ENCODE results near the gene UVRAG.
A peak's percentile ranks its signal among the peaks of the same experiment; 100 is the strongest.
"Not testable (repeated sequence)": the region's sequence is repeated elsewhere in the genome, so short reads cannot be mapped to it uniquely, and the experiment has no call there.

UVRAG gene

DNA sequence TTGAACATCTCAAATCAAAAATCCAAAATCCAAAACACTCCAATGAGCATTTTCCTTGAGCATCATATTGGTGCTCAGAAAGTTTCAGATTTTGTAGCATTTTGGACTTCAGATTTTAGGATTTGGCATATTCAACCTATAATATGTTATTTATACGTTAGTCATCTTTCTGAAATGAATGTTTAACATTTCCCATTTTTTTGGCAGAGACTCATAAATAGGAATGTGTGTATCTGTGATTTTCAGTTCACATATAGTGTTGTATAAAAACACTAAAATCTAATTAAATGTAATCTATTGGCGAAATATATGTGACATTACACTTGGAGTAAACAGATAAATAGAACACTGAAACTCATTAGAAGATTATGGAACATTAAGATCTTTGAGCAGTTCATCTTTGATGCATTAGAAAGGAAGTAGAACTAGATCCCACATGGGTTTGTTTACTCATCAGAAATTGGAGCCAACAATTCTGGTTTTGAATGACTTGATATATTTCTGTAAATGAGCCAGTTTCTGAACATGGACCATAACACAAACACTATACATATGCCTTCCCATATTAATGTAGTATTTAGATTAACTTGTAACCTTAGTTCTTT, 153.1 kb downstream of the UVRAG start:
- no peak for DNase-seq (ENCODE audit: low spot score)

DNA sequence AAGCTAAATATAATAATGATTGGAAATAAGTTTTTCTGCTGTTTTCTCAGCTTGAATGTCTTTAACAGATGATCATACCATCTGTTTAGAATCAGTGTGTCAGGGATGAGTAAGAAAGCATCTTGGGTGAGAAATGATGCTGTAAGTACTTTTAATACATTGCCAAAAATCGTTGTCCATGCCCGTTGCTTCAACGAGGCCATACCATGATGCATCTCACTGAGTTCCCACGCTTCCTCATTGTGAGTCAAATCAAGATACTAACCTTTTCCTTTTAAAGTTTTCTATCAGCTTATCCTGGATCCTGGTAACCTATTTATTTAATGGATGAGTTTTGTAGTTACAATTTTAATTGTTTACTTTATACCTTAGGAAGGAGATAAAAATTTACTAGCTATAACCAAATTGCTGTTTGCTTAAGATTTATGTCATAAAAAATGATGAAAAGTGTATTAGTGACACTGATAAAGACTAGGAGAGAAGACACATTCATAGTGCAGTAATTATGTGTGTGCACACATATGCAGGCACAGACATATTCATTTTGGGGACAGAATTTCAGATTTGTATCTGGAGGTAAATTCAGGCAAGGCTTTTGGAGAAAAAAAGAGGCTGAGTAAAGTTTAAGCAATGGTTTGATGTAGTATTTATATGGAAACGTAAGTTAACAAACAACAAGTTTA, 154.8 kb downstream of the UVRAG start:
- DNase-seq (ENCODE audit: low spot score) = no peak

DNA sequence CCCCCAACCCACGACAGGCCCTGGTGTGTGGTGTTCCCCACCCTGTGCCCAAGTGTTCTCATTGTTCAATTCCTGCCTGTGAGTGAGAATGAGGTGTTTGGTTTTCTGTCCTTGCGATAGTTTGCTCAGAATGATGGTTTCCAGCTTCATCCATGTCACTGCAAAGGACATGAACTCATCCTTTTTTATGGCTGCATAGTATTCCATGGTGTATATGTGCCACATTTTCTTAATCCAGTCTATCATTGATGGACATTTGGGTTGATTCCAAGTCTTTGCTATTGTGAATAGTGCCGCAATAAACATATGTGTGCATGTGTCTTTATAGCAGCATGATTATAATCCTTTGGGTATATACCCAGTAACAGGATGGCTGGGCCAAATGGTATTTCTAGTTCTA, 158.7 kb downstream of the UVRAG start:
- DNase-seq (ENCODE audit: low spot score) = not testable (repeated sequence)

DNA sequence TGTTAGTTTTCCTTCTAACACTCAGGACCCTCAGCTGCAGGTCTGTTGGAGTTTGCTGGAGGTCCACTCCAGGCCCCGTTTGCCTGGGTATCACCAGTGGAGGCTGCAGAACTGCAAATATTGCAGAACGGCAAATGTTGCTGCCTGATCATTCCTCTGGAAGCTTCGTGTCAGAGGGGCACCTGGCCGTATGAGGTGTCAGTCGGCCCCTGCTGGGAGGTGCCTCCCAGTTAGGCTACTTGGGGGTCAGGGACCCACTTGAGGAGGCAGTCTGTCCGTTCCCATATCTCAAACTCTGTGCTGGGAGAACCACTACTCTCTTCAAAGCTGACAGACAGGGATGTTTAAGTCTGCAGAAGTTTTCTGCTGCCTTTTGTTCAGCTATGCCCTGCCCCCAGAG, 164.1 kb downstream of the UVRAG start:
- not testable (repeated sequence) for DNase-seq (ENCODE audit: low spot score)

DNA sequence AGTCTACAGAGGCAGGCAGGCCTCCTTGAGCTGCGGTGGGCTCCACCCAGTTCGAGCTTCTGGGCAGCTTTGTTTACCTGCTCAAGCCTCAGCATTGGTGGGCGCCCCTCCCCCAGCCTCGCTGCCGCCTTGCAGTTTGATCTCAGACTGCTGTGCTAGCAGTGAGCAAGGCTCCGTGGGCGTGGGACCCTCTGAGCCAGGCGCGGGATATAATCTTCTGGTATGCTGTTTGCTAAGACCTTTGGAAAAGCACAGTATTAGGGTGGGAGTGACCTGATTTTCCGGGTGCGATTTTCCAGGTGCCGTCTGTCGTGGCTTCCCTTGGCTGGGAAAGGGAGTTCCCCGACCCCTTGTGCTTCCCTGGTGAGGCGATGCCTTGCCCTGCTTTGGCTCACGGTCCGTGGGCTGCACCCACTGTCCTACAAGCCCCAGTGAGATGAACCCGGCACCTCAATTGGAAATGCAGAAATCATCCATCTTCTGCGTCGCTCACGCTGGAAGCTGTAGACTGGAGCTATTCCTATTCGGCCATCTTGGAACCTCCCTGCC, 164.5 kb downstream of the UVRAG start:
- not testable (repeated sequence) for DNase-seq (ENCODE audit: low spot score)

DNA sequence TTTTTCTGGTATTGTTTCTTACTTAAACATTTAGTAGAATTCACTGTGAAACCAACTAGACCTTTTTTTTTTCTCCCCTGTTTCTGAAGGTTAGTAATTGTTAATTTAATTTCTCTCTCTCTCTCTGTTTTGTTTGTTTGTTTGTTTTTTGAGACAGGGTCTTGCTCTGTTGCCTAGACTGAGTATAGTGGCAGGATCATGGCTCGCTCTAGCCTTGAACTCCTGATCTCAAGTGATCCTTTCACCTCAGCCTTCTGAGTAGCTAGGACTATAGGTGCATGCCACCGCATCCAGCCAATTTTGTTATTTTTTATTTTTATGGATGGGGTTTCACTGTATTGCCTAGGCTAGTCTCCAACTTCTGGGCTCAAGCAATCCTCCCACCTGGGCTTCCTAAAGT, 165.0 kb downstream of the UVRAG start:
- no peak for DNase-seq (ENCODE audit: low spot score)

DNA sequence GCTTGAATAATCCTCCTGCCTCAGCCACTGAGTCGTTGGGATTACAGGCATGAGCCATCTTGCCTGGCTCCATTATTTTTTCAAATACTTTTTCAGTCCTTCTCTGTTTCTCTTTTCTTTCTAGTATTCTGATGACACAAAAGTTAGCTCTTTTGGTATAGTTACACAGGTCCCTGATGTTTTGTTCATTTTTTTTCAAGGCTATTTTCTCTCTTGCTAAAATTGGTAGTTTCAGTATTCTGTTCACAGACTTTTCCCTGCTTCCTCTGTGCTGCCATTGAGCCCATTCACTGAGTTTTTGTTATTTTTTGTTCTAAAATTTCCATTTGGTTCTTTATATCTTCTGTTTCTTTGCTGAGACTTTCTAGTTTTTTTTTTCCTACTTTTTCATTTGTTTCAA, 166.5 kb downstream of the UVRAG start:
- no peak for DNase-seq (ENCODE audit: low spot score)

DNA sequence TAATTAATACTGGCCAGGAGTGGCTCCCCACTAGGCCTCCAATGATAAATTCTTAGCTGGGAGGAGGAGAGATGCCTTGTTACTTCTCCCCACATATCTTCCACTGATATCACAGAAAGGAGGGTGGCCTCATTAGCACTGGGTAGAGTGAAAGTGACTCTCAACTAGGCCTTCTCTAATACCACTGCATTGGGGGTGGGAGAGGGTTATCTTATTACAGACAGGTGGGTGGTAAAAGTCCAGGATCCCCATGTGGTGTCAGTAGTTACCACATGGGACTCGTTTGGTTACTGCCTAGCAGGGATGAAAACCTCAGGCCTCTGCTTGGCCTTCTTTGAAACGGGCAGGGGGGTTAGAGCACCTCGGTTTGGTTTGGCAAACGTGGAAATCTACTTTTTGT, 167.3 kb downstream of the UVRAG start:
- DNase-seq (ENCODE audit: low spot score) = no peak

DNA sequence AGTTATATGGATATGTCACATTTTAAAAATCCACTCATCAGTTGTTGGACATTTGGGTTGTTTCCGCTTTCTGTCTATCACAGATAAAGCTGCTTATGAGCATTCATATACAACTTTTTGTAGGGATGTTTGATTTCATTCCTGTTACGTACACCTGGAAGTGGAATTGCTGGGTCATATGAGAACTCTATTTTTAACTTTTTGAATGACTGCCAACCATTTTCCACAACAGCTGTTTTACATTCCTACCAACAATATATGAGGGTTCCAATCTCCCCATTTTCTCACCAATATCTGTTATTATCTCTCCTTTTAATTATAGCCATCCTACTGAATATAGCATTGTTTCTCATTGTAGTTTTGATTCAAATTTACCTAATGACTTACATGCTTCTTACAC, 172.0 kb downstream of the UVRAG start:
- no peak for DNase-seq (ENCODE audit: low spot score)

DNA sequence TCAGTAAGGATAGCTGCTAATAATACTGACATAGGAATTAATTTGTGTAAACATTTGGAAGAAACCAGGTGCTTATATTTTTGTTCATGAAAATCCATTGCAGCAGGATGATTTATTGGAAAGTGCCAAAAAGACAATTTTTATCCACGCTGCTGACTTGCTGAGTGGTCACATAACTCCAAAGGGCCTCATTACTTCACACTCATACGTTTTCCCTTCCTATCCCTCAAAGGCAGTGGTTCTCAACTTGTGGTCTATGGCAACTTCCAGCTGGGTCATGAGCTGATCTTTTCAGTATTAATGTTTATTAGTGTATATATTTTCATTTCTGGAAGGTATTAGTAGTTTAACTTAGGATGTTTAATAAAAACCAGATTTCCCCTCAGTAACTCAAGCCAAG, 178.1 kb downstream of the UVRAG start:
- no peak for DNase-seq (ENCODE audit: low spot score)

DNA sequence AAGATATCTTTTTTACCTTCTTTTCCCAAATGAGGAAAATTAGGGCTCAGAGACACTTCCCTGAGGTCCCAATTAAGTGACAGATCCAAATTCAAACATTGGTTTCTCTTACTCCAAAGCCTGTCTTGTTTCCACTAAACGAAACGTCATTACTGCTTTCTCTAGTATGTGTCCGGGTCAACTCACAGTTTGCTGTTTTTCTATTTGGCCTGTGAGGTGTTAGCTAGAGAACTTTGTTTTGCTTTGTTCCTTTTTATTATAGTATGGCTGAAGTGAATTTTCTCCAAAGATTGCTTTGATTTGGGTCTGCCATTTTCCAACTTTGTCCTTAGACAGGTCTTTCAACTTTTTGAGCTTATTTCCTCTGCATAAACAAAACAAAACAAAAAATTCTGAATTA, 179.6 kb downstream of the UVRAG start:
- DNase-seq (ENCODE audit: low spot score) = no peak

DNA sequence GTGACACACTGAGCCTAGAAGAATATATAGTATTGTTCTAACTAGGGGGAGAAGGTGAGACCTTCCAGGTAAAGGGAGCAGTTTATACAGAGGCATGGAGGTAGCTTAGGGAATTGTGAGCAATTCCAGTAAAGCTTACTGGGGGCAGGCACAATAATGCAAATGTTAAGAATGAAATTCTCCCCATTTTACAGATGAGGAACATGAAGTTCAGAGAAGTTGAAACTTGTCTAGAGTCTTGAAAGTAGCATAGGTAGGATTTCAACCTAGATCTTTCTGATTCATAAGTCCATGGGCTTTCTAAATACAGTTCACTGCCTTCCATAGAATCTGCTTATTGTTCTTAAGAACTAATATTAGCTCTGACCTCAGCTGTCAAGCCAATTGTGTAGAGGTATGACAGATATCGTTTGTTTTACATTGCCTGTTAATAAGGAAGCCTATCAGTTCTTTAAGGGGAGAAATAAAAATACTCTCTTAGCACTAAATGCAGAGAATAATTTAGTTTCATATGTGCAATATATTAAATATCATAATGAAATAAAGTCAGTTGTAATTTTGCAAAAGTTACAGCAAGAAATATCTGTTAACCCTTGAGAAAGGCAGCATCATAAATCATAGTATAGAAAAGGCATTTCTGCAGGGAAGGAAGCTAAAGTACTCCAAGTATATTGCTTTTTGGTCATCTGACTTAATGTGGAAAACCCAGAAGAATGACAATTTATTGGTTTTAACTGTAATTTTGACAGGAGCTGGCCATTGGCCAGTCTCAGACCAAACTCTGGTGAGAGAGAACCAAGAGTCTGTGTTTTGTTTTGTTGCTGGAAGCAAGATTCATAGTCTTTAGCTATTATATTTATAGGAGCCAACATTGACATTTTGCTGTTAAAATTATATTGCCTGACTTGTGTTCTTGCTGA, 181.8 kb downstream of the UVRAG start:
- DNase-seq (ENCODE audit: low spot score) = no peak

DNA sequence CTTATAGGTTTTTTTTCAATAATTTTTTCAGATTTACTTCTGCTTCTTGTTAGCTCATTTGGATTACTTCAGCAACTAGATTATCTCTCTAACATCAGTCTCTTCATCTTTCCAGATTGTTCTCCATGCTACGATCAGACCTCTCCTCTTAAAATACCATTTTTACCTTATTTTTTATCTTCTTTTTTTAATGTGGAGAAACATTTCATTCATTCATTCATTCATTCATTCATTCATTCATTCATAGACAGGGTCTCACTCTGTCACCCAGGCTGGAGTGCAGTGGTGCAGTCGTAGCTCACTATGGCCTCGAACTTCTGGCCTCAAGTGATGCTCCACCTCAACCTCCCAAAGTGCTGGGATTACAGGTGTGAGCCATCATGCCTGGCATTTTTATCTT, 189.4 kb downstream of the UVRAG start:
- DNase-seq (ENCODE audit: low spot score) = no peak

DNA sequence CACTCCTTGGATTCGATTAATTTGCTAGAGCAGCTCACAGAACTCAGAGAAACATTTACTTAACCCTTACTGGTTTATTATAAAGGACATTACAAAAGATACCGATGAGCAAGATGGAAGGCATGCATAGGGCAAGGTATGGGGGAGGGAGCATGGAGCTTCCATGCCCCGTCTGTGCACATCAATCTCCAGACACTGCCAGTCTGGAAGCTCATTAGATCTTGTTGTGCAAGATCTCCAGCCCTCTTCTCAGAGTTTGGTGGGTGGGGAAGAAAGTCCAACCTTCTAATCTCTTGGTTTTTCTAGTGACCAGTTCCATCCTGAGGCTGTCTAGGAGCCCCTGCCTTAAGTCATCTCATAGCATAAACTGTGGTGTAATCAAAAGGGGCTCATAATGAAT, 190.7 kb downstream of the UVRAG start:
- DNase-seq (ENCODE audit: low spot score) = no peak

DNA sequence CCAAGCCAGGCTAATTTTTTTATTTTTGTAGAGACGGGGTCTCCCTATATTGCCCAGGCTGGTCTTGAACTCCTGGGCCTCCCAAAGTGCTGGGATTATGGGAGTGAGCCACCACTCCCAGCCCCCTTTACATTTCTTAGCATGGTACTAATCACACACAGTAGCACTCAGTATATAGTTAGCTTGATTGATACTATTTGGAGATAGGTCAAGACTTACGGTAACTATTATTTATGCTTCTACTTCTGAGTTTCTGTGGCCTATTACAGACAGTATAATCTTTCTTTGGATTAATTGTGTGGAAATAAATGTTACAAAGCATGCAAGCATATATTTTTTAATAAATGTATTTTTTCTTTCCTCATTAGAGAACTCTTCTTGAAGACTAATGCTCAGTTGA, 192.2 kb downstream of the UVRAG start:
- no peak for DNase-seq (ENCODE audit: low spot score)

DNA sequence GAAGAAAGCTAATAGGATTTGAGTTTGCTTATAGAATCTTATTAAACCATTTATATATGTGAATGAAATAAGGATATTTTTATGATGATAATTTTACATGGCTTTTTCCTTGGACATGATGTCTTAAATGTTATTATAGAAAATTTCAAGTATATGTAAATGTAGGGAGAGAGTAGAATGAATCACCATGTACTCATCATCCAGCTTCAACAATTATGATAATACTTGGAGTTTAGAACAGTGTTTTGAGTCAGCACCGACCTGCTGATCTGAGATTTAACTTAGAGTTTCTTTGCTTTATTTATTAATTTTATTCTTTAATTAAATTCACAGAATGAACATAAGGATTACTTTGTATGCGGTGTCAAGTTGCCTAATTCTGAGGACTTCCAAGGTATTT, 193.5 kb downstream of the UVRAG start:
- peak; percentile 21 for DNase-seq (ENCODE audit: low spot score)

DNA sequence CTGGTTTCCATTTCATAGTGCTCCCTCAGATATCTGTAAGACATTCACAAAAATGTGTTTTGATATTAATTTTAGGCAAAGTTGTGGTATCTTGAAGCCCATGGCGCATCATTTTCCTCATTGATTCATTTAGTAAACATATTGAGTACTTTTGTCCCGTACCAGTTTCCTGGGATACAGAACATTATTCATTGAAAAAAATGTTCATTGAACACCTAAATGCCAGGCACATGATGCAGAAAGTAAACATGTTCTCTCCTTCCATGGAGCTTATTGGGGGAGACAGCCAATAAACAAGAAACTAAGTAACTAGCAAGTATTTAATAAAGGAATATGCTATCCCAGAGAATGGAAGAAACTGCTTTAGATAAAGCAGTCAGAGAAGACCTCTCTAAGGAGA, 195.0 kb downstream of the UVRAG start:
- DNase-seq (ENCODE audit: low spot score) = no peak

DNA sequence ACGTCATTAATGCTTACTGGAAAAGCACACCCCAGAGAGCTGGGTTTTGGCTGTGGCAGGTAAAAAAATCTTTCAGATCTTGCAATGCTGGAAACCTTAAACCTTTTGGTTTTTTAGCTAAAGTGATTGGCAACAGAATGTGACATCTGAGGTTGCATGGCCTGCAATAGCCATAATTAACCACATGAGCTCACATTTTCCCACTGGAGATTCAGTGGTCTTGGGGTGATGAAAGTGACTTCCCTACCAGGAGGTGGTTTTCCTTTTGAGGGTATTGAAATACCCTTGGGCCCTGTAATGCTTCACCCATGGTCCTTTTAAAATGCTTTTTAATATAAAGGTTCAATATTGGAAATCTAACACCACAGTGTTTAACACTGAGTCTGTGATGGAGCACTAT, 198.5 kb downstream of the UVRAG start:
- no peak for DNase-seq (ENCODE audit: low spot score)

DNA sequence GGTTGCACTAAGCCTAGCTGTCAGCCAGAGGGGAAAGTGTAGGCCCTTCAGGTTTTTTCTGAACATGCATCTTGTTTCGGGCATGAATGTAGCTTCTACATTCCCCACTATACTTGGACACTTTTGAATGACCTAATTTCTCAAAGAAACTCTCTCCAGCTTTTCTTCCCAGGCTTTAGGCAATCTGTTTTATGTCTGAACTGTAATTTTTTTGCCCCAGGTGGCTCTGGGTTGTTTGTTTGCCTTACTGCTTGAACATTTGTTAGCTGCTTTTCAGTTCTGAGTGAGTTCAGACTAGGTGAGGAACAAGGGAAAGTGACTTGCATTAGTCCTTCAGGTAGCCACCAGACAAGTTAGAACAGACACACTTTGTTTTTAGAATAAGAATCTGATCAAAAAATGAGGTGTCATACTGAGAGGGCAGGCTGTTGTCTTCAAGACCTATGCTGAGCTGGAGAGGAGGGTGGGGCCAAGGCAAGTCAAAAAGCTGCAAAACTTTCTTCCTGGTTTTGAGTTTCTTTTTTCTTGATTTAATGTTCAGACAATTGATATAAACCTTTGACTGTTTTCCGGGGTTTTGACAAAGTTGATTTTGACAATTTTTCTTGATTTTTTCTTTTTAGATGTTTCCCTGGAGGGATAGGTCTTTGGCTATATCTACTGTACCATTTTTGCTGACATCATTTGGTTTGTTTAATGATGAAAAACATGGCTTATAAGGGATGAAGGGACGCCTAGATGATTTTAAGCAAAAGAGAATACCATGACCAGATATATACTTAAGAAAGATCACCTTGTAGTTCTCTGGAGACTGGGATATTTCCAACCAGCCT, 208.4 kb downstream of the UVRAG start:
- DNase-seq (ENCODE audit: low spot score) = no peak

DNA sequence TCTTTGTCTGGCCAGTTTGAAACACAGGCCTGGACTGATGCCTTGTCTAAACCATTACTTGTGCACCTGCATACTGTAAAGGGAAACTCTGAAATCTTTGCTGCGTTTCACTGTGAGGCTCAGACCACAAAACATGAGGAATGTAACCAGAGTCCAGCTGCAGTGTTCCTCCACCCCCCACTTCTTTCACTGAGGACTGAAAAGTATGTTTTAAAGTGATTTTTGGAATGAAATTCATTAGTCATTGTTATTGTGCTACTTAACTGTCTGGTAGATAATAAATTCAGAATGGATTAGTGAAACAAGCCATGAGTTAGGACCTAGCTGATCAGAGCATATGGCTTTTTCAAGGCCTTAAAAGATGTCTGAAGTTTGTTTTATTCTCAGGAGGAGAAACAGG, 210.1 kb downstream of the UVRAG start:
- peak; percentile 51 for DNase-seq (ENCODE audit: low spot score)

DNA sequence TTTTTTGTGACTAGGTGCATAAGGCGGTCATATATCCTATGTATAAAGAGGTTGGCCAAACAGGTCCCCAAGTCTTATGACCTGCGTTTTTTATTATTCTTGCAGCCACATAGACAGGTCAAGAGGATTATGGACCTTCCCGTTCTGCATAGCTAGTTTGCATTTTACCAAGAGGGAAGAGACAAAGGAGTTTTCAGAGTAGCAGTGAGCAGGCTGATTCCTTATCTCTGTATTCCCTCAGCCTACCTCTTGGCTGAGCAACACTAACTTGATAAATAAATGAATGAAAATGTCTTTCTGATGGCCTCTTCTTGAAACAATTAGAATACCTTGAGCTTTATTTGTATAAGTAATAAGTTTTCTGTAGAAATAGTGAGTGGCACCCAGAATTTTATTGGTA, 210.8 kb downstream of the UVRAG start:
- DNase-seq (ENCODE audit: low spot score) = no peak

DNA sequence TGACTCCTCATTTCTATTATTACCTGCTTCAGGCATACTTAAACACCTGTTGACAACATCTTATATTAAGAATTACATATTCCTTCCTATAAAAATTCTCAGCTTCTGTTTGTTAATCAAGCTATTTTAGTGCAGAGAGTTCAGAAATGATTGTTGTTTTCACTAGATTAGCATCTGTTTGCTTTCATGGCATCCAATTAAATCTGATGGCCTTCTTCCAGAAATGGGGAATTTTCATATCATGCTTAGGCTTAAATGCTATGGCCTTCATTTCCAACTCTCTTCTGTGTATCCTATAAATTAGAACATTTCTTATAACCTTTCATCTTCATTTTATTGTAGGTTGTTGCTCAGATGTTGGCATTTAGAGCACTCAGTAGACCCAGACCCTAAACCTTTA, 211.3 kb downstream of the UVRAG start:
- DNase-seq (ENCODE audit: low spot score) = no peak

Data from hepatic stellate cell (primary cell).